GM21390 (cell line): ENCODE data around the gene NRIP1.

Experiments used
- ATAC-seq: cut with Tn5 transposase; IDR thresholded peaks from one replicate; pipeline ENCODE4 v1.9.1; 2021; ENCODE audit not compliant: unreplicated experiment

Gene NRIP1

DNA sequence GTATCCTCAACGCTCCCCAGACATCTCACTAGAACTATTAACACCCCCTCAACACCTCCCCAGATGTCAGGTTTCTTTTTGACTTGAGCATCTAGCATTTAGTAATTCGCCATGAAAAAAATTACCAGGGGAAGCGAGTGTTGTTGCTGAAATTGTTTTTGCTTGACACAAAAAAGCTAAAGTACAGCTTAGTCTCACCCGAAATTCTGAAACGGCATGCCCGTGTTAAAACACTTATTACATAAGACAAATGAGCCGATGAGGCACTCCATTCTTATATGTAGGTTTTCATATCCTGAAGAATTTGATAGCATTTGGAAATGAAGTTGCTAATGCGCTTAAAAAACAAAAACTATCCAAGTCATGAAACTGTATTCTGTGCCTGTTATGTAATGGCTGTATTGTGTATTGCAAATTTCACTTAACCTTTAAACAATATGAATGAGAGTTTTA is 1.3 kb upstream of the NRIP1 start:
- ATAC-seq = no peak

DNA sequence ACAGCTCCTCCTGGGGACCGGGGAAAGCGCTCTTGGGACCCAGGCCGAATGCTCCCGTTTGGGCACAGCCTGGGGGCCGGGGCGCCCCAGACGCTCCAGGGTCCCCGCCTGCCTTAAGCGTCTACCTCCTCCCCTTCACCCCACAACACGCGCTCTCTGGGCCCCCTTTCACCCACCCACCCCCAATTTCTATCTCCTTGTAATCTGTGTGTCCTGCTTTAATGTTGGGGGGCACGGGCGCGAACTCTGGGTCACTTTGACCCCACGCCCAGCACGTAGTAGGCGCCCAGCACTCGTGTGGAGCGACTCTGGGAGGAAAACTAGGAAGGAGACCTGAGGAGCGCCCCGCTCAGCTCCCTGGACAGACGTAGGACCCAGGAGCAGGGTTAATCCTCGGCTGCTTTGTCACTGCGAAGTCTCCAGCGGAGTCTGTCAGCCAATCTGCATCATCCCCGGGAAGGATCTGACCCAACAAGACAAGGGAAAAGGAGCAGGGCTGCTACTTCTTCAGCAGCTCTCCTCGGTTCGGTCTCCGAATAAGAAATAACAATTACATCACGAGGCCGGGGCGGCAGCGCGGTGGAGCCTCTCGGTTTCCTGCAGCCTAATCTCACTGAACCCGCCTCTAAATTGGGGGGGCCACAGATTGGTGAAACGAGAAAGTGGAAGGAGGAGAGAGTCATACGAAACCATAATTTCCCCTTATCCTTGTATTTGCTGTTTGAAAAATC is 757 bp upstream of the NRIP1 start:
- ATAC-seq = no peak

DNA sequence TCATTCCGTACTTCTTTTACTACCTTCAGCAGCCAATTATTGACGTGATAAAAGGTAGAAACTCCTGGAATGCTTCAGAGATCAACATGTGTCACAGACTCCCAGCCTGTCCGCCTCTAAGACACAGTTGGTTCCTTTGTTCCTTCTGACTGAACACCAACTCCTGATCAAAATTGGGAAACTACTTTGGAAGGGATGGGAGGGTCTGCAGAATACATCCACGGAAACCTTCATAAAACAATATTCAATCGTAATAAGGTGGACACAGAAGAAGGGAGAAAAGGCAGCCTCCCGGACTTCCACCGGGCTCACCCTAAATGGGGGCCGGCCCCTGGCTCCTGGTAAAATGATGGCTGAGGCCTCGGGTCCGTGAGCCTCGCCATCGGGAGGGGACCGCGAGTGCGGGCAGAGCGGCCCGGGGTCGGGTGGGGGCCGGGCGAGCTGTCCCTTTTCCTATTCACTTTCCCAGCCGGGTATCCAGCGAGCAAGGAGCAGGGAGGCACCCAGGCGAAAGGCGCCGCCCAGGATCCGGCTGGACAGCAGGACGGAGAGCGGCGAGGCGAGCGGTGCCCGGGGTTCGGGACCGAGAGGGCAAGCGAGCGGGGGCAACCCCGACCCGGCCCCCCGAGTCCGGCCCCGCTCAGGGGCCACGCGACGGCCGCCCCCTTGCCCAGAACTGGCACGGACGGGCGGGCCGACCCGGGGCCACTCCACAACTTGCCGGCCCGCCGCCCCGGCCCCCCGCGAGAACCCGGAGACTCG is 805 bp downstream of the NRIP1 start:
- peak; percentile 4 for ATAC-seq

DNA sequence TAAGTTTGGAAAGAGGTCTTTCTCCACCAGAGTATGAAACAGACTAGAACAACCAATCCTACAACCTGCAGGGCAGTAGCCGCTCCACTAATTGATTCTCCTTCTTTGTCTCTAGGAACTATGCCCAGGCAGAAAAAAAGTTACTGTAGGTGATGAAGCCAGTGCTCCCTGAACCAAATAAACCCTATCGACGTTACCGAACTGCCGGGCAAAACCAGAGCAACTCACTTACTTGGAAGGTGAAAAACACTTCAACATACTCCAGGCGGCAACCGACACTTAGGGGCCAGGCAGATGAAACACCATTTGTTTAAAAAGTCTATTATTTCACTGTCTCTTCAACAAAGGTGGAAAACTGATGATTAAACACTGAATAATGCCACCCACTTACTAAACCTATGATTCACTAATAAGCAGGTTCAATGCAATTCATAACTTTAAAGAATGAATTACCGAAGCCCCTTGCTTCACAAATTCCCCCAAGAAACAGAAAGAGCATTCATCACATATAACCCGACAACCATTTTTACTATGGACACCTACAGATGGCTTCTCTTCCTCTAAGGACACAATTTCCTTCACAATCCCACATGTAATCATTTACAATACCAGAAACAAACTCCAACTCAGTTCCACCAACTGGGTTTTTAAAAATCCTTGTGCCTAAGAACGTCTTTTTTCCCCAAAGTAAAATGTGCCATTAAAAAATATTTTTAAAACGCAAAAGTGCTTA is 1.6 kb downstream of the NRIP1 start:
- no peak for ATAC-seq

DNA sequence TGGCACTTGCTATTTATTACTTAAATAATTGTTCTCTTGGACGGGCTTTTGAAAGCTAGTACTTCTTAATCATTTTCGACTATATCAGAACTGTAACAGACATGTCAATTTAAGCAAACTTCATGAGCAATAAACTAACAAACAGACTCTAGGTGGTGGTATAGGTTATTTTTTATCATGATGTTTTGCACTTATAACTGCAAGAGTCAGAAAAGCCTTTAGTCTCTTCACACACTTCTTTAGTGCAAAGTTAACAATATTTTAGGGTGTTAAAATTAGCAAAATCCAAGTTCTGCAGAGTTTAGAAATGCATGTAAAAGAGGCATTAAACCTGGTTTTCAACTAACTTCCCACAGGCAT is 2.2 kb downstream of the NRIP1 start:
- no peak for ATAC-seq

DNA sequence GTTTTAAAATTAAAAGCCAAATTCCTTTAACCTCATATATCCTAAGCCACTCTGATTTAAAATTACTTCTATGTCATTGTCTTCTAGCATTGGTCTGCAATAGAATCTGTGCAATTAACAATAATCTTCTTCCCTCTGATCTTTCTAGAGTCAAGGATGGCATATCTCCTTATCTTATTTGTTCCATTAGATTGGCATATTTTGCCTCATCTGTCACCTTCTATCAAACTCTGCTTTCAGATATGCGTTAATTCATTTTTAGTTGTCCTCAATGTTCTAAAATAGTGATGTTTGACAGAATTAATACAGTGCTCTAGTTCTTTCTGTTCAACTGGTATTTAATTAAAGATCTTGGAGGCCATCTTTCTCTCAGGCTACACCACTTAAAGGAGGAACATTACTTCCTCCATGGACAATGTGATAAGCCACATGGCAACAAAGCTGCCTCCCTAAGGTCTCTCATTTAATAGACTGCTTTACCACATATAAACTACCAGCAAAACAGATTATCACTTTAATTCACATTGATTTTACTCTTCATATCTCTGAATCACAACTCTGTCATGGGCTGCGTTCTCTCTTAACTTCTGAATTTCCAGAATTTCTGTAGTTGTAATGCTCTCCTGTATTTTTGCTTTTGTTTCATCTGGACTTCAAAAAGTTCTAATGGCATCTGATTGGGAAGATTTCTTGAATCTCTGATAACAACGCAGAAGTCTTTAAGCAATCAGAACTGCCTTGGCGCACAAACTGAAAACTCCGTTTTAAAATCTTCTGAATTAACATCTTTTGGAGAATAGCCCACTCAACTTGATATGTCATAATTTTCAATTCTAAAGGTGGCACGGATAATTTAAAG is 2.8 kb downstream of the NRIP1 start:
- ATAC-seq = no peak

DNA sequence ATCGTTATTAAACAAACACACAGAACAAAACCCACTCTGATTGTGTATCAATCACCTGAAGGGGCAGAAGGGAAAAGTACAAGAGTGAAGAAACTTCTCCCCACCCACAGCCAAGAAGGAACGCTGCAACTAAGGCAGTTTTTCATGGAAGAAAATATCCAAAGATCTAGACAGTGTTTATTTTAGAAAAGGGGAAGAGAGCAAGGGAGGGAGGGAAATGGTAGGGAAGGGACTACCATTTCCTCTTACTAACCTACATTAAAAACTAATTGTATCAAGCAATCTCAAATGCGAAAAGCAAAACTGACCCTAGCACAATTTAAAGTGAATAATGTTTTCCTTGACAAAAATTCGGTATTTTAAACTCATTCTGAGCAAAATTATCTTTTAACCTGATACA is 3.5 kb downstream of the NRIP1 start:
- no peak for ATAC-seq

DNA sequence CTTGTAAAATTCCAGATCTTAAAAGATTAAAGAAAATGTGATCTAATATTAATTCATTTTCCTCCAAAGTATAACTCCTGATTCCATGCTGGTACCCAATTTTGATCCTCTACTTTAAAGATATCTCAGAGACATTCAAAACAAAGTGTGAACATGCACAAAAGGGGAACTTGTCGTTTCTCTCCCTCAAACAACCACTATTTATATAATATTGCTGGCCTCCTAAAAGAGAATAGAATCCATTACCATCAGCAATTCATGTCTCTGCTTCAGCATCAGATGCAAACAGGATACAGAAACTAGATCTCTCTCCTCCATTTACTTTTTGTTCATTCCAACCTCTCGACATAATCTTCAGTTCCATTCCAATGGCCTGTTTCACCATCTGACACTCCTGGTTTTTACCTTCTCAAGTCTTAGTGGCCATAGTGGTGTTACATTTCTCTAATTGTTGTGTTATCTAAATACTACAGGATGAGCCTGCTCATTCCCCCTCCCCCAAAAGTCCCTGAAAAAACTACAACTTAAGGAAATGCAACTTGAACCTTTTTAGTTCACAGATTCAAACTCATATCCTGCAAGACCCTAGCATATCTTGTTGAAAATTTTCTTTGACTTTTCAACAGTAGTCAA is 4.1 kb downstream of the NRIP1 start:
- no peak for ATAC-seq

DNA sequence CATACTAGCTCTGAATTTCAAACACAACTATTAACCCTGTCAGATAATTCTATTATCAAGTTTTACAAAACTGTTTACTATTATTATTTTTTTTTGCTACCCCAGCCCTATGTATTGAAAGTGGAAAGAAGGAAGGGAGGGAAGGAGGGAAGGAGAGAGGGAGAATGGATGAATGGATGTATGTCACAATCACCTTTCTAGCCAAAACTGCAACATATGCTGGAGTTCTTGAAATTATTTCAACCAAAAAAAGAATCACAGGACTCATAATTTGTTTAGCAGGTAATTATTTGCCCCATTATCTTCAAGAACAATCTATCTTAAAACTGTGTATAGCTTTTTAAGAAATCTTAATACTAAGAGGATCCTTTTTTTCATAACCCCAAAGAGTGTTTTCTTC is 5.4 kb downstream of the NRIP1 start:
- no peak for ATAC-seq

DNA sequence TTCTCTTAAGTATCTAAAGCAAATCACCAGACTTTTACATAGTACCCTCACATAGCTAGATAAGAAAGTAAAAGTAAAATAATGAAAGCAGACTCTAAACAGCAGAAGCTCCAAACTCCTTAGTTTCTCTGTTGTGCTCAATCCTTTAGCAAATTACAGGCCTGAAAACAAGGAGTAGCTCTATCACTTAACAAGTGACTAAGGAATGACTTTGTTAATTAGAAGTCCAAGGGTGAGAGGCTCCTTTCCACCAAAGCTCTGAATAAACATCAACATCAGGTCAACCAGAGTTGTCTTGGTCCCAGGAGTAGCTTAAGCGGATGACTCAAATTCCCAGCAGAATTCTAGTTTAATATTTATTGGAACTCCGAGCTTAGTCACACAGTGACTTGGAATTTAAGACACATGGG is 5.9 kb downstream of the NRIP1 start:
- ATAC-seq = no peak

DNA sequence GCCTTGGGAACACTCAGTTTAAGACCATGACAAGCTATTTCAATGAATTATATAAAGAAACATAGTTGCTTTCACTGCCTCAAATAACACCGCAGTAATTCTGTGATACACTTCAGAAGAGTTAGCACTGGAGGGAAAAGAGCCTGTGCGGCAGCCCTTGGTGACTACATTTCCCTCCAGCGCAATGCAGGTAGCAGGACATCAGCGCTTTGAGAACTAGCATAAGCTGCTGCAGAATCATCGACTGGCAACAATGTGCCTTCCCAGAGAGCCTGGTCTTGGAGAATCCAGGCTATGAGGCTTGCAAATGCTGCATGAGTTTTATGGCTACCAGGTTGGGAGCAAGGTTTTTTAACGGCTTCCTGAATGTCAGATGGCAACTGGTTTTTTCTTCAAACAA is 7.5 kb downstream of the NRIP1 start:
- no peak for ATAC-seq

DNA sequence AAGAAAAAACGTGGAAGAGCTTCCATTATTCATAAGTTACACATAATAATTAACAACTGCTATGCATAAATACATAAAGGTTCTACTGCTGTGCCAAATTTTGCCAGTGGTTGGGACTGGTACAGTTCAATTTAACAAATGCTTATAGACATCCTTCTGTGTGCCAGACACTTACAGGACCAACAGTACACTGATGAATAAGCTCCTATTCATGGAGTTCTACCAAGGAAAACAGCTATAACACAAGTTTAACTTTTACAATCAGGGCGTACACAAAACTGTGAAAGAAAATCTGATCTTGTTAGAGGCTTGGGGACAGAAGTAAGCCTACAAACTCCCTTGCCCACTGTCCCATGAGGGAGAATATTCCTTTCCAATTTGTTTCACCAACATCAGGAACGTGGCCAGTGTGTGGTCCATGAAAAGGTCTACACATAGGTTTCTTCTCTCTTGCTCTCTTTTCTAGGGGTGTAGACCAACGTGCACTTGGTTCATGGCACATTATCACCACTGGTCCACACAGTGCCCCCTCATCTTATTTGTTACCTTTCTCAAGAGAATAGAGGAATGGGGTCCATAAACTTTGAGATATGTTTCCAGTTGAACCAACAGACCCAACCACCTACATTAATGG is 10.1 kb downstream of the NRIP1 start:
- ATAC-seq = no peak

DNA sequence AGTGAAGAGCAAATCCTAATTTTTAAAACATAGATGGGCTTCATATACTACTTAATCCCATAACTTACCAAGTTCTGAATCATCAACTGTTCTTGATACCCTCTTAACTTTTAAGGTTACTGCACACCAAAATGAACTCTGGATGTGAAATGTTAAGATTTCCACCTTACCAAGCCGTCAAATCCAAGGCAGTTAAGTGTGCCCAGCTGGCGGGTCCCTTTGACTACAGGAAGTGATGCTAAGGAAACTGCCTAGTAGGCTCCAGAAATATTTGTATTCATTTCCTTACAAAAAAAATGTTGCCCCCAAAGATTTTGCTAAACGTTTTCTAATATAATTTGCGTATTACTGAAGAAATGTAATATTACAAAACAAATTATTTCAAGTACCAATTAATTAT is 10.7 kb downstream of the NRIP1 start:
- no peak for ATAC-seq

DNA sequence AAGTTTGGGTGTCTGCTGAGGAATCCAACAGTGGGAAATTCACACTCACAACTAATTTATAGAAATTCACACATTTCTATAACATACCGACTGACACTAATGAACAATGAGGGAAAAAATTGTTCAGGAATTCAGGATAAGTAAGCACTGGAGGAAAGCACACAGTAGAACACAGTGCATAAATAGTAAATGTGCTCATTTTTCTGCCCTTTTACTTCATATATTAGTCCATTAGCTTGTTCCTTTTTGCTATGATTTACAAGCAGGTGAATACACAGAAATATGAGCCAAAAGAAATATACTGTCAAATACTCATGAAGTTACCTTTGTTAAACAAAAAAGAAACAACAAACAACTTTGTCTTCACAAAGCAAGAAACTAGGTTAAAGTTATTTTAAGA is 11.3 kb downstream of the NRIP1 start:
- ATAC-seq = no peak

DNA sequence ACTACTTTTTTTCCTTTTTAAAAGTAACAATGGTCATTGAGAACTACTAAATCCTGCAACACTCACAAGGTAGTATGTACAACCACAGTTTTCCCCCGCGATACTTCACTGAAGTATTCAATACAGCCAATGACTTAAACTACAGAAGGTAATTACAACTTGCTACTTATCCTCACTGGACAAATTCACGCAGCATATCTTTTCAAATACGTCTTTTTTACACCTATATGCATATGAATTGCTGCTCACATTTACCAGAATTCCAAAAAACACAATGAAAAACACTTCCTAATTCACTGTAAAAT is 12.4 kb downstream of the NRIP1 start:
- ATAC-seq = peak; percentile 16

DNA sequence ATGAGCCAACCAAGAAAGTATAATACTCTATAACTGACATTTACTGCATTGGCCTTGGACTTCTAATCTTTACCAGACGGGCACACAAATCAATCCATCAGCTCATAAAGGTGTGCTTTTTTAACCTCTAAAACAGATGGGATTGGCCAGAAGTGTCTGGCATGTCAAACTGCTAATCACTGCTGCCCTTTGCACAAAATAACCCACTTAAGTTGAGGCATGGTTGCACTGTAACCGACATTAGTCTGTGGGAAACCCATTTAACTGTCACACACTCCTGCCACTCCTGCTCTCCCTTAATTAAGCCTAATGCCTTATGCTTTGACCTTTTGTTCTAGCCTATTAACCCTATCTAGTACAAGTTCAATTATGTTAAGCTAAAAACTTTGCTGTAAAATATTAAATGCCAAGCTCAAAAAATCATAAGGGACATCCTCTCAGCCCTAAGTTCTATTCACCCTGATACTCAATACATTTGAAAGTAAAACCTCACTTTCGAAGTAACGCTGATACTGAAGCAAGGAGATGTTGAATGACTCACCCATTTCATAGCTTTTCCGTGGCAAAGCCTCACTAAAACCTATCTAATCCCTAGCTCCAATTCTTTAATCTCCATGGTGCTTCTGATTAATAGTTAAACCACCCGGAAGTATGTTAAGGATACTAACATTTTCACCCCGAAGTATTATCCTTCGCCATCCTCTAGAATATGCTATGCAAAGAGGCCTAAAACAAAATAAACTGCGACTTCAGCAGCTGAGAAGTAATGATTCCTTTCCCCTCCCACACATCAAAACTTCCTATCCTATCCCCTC is 12.9 kb downstream of the NRIP1 start:
- peak; percentile 81 for ATAC-seq

DNA sequence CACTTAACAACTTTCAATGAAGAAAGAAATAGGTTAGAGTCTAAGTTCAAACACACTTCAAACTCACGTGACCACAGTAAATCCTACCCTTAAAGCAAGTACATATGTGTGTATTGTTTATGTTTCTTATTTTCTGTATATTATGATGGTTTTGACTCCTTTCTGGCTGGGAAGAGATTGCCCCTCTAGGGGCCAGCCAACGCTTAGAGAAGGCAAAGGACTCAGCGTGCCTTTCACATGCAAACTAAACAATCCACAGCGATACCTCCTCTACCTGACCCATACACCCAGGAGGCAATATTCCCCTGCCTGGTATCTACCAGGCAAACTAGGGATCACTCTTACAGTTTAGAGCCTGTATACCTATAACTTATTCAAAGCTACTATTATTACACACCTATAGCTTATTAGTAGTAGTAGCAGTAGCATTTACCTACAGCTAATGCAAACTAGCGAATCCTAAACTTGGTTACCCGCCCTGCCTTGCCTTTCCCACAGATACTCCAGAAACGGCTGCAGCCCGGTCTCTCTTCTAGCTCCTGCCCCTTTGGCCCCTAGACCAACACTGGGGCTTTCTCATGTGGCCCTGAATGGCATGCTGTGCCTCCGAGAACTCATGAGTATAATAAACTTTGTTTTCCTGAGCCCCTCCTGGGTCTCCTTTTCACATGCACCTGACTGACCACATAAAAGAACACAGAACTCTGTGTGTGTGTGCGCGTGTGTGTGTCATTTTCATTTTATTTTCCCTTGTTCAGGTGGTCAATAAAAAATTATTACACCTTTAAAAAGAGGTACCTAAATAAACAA is 14.0 kb downstream of the NRIP1 start:
- no peak for ATAC-seq

DNA sequence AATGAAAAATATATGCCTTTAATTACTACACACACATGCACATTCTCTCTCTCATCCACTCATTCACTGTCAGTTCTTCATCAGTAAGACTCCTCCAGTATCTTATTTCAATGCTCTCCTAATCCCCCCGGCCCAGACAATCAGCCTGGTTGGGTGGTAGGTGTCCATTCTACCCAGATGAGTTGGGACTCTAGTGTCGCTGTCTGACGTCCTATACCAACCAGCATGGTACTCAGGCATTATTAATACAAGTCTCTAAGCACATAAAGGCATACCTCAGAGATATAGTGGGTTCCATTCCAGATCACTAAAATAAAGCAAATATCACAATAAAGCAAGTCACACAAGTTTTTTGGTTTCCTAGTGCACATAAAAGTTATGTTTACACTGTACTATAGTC is 19.8 kb downstream of the NRIP1 start:
- ATAC-seq = no peak

DNA sequence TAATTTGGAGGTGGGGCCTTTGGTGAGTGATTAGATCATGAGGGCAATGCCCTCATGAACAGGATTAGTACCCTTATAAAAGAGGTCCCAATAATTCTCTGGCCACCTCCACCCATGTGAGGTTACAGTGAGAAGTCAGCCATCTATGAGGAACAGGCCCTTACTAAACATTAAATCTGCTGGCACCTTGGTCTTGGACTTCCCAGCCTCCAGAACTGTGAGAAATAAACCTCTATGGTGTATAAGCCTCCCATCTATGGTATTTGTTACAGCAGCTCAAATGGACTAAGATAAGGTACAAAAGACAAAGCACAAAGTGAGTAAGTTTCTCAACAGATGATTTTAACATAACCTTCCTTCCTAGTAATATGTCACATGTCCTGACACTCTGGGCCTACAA is 22.3 kb downstream of the NRIP1 start:
- ATAC-seq = no peak
